ENCODE data around the gene DYDC2.
"Not testable (repeated sequence)": the region's sequence is repeated elsewhere in the genome, so short reads cannot be mapped to it uniquely, and the experiment has no call there.

DYDC2 gene

GRCh38 chr10:80414142-80414895, 57.7 kb downstream of the DYDC2 start:
- DNase-seq (ENCODE audit: low spot score): no peak

GRCh38 chr10:80415734-80416478, 59.3 kb downstream of the DYDC2 start:
- DNase-seq (ENCODE audit: low spot score): no peak

GRCh38 chr10:80416479-80417098, 60.0 kb downstream of the DYDC2 start:
- DNase-seq (ENCODE audit: low spot score): no peak

- not testable (repeated sequence) for DNase-seq (ENCODE audit: low spot score)
Measured at GRCh38 chr10:80417256-80417655, 60.7 kb downstream of the DYDC2 start.
